Astrocyte of the spinal cord (primary cell): ENCODE results near the gene PPP1R15A.
"Not testable (repeated sequence)": the region's sequence is repeated elsewhere in the genome, so short reads cannot be mapped to it uniquely, and the experiment has no call there.

Experiments used
- DNase-seq: peaks from one replicate; pipeline ENCODE4 v3.0.0; 2011; ENCODE audit warnings: low read depth, low spot score
- H3K4me3 ChIP-seq: 2 replicates; pipeline ENCODE4 v1.5.1; 2011; ENCODE audit warnings: low read depth, mild to moderate bottlenecking, low read length, moderate library complexity
- in situ Hi-C: cut with HindIII; loops from 2 replicates; pipeline ENCODE4 v1.10.0; 2017; ENCODE audit warnings: low sequenced_read_pairs
- TF ChIP-seq, protein P1 (sequence below): IDR thresholded peaks from 2 replicates; pipeline ENCODE4 v1.5.1; 2012; ENCODE audit warnings: low read depth, mild to moderate bottlenecking, low read length, inconsistent platforms

Gene PPP1R15A

DNA sequence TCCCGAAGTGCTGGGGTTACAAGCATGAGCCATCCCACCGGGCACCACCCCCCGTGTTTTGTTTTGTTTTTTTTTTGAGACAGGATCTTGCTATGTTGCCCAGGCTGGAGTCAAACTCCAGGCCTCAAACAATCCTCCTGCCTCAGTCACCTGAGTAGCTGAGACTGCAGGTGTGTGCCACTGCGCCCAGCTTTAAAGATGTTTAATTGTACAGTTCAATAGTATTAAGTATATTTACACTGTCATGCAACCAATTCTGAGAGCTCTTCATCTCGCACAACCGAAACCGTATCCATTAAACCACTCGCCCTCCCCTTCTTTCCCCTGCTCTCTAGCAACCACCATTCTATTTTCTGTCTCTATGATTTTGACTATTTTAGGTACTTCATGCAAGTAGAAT, 43.5 kb downstream of the PPP1R15A start:
- no peak overlapping the region for H3K4me3 ChIP-seq
- TF ChIP-seq, protein P1, sequence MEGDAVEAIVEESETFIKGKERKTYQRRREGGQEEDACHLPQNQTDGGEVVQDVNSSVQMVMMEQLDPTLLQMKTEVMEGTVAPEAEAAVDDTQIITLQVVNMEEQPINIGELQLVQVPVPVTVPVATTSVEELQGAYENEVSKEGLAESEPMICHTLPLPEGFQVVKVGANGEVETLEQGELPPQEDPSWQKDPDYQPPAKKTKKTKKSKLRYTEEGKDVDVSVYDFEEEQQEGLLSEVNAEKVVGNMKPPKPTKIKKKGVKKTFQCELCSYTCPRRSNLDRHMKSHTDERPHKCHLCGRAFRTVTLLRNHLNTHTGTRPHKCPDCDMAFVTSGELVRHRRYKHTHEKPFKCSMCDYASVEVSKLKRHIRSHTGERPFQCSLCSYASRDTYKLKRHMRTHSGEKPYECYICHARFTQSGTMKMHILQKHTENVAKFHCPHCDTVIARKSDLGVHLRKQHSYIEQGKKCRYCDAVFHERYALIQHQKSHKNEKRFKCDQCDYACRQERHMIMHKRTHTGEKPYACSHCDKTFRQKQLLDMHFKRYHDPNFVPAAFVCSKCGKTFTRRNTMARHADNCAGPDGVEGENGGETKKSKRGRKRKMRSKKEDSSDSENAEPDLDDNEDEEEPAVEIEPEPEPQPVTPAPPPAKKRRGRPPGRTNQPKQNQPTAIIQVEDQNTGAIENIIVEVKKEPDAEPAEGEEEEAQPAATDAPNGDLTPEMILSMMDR: no peak
- DNase-seq: no peak
- in situ Hi-C loops: no loop called here

DNA sequence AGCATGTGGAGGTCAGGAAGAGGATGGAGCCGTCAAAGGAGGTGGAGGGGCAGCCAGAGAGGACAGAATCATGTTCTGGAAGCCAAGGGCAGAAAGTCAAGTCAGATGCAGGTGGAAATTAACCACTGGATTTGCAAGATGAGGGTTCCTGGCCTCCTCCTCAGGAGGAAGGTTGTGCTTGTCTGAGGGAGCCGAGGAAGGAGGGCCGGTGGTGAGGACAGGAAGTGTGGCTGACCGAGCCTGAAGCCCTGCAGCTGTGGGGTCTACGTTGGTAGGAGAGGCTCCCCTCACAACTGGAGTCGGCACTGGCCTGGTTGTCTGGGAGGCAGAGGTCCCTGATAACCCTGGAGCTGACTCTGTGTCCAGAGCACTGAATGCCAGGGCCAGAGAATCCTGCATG, 45.9 kb downstream of the PPP1R15A start:
- TF ChIP-seq, protein P1: no peak
- DNase-seq: no peak
- in situ Hi-C loops: no loop called here
- no peak overlapping the region for H3K4me3 ChIP-seq

DNA sequence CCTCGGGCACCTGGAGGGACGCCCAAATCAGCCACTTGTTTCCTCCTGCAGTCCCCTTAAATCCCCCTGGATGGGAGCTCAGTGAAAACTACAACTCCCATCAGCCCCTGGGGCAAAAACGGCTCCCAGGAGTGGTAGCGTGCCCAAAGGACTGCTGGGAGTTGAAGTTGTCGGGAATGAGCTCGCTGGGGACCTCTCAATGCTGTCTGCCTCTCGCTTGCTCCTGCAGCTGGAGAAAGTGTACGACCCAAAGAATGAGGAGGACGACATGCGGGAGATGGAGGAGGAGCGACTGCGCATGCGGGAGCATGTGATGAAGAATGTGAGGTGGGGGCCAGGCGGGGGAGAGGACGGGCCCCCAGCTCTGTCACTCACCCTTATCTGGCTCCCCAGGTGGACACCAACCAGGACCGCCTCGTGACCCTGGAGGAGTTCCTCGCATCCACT, 46.6 kb downstream of the PPP1R15A start:
- no peak overlapping the region for H3K4me3 ChIP-seq
- in situ Hi-C loops: no loop called here
- DNase-seq: no peak
- TF ChIP-seq, protein P1: no peak

- H3K4me3 ChIP-seq, DNase-seq, in situ Hi-C loops: not testable (repeated sequence)
These were observed 47.0 kb downstream of the PPP1R15A start for GRCh38 chr19:48919271-48919670.

GRCh38 chr19:48920949-48921348, 48.7 kb downstream of the PPP1R15A start:
- H3K4me3 ChIP-seq: no peak overlapping the region
- no peak for DNase-seq
- TF ChIP-seq, protein P1: no peak
- in situ Hi-C loops: no loop called here

GRCh38 chr19:48921721-48922500, 49.7 kb downstream of the PPP1R15A start:
- DNase-seq: no peak
- TF ChIP-seq, protein P1: no peak
- in situ Hi-C loops: no loop called here
- H3K4me3 ChIP-seq: no peak overlapping the region
